GM18511 (cell line): ENCODE data around the gene USP17L30.
"Not testable (repeated sequence)": the region's sequence is repeated elsewhere in the genome, so short reads cannot be mapped to it uniquely, and the experiment has no call there.

Source experiments
- ATAC-seq: cut with Tn5 transposase; IDR thresholded peaks from one replicate; pipeline ENCODE4 v1.9.1; 2021; ENCODE audit warnings: mild to moderate bottlenecking, moderate library complexity; ENCODE audit not compliant: unreplicated experiment

USP17L30 gene

DNA sequence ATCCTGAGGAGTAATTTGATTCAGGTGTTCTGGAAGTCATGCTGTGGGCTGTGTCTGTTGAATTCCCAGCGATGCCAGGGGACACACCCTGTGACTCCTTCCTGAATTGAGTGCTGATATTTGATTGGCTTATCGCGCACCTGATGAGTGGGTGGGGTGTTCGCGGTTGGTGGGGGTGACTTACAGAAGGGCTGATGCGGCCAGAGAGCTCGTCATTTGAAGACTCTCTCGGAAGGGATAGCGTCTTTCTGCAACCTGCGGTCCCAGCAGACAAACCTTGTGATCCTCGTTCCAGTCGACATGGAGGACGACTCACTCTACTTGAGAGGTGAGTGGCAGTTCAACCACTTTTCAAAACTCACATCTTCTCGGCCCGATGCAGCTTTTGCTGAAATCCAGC is at the start of gene USP17L30:
USP17L30 (plus strand) TSS at position 301 of the 400 bp plus-strand sequence; CDS start at position 301, 0 bp downstream.
- not testable (repeated sequence) for ATAC-seq

- ATAC-seq = not testable (repeated sequence)
Measured at GRCh38 chr4:9324191-9324590, 38.7 kb upstream of the USP17L30 start.

- ATAC-seq = not testable (repeated sequence)
Measured at GRCh38 chr4:9324865-9325264, 38.1 kb upstream of the USP17L30 start, which contains the start of gene USP17L24. Gene USP17L24, plus strand, starts transcription at chr4:9325165. Its CDS starts 0 bp downstream, at chr4:9325165.

DNA sequence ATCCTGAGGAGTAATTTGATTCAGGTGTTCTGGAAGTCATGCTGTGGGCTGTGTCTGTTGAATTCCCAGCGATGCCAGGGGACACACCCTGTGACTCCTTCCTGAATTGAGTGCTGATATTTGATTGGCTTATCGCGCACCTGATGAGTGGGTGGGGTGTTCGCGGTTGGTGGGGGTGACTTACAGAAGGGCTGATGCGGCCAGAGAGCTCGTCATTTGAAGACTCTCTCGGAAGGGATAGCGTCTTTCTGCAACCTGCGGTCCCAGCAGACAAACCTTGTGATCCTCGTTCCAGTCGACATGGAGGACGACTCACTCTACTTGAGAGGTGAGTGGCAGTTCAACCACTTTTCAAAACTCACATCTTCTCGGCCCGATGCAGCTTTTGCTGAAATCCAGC is 33.3 kb upstream of the USP17L30 start, which contains the start of gene USP17L25:
USP17L25 (plus strand) TSS at position 301 of the 400 bp plus-strand sequence; CDS start at position 301, 0 bp downstream.
- ATAC-seq = not testable (repeated sequence)

DNA sequence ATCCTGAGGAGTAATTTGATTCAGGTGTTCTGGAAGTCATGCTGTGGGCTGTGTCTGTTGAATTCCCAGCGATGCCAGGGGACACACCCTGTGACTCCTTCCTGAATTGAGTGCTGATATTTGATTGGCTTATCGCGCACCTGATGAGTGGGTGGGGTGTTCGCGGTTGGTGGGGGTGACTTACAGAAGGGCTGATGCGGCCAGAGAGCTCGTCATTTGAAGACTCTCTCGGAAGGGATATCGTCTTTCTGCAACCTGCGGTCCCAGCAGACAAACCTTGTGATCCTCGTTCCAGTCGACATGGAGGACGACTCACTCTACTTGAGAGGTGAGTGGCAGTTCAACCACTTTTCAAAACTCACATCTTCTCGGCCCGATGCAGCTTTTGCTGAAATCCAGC is 28.6 kb upstream of the USP17L30 start, which contains the start of gene USP17L26:
USP17L26 (plus strand) TSS at position 301 of the 400 bp plus-strand sequence; CDS start at position 301, 0 bp downstream.
- not testable (repeated sequence) for ATAC-seq

DNA sequence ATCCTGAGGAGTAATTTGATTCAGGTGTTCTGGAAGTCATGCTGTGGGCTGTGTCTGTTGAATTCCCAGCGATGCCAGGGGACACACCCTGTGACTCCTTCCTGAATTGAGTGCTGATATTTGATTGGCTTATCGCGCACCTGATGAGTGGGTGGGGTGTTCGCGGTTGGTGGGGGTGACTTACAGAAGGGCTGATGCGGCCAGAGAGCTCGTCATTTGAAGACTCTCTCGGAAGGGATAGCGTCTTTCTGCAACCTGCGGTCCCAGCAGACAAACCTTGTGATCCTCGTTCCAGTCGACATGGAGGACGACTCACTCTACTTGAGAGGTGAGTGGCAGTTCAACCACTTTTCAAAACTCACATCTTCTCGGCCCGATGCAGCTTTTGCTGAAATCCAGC is 23.8 kb upstream of the USP17L30 start, which contains the start of gene USP17L5:
USP17L5 (plus strand) TSS at position 301 of the 400 bp plus-strand sequence; CDS start at position 301, 0 bp downstream.
- not testable (repeated sequence) for ATAC-seq

DNA sequence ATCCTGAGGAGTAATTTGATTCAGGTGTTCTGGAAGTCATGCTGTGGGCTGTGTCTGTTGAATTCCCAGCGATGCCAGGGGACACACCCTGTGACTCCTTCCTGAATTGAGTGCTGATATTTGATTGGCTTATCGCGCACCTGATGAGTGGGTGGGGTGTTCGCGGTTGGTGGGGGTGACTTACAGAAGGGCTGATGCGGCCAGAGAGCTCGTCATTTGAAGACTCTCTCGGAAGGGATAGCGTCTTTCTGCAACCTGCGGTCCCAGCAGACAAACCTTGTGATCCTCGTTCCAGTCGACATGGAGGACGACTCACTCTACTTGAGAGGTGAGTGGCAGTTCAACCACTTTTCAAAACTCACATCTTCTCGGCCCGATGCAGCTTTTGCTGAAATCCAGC is 19.1 kb upstream of the USP17L30 start, which contains the start of gene USP17L27:
USP17L27 (plus strand) TSS at position 301 of the 400 bp plus-strand sequence; CDS start at position 301, 0 bp downstream.
- ATAC-seq = not testable (repeated sequence)

DNA sequence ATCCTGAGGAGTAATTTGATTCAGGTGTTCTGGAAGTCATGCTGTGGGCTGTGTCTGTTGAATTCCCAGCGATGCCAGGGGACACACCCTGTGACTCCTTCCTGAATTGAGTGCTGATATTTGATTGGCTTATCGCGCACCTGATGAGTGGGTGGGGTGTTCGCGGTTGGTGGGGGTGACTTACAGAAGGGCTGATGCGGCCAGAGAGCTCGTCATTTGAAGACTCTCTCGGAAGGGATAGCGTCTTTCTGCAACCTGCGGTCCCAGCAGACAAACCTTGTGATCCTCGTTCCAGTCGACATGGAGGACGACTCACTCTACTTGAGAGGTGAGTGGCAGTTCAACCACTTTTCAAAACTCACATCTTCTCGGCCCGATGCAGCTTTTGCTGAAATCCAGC is 14.3 kb upstream of the USP17L30 start, which contains the start of gene USP17L28:
USP17L28 (plus strand) TSS at position 301 of the 400 bp plus-strand sequence; CDS start at position 301, 0 bp downstream.
- not testable (repeated sequence) for ATAC-seq

DNA sequence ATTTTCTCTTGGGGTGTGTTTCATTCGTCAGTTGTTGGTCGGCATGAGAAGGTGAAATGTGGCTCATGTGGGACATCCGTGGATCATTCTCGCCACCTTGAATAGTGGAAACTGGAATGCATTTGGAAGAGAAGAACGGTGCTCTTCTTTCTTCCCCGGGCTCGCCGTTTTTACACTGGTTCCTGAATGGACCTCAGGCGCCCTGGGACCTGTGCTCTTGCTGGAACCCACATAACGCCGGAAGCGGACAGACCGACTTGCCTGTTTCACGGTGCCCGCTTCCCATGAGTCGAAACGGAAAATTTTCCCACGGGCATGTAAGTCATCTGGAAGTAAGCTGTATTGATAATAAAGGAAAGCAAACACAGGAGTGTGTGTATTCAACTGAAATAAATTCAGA is 12.1 kb upstream of the USP17L30 start:
- ATAC-seq = not testable (repeated sequence)

- ATAC-seq = not testable (repeated sequence)
Measured at GRCh38 chr4:9353338-9353737, 9.6 kb upstream of the USP17L30 start, which contains the start of gene USP17L29. Gene USP17L29, plus strand, starts transcription at chr4:9353638. Its CDS starts 0 bp downstream, at chr4:9353638.

GRCh38 chr4:9379881-9380280 is 17.0 kb downstream of the USP17L30 start:
- ATAC-seq = not testable (repeated sequence)

- peak; percentile 51 for ATAC-seq
Measured at GRCh38 chr4:9381012-9381534, 18.1 kb downstream of the USP17L30 start.

GRCh38 chr4:9384126-9384525 is 21.2 kb downstream of the USP17L30 start:
- no peak for ATAC-seq

DNA sequence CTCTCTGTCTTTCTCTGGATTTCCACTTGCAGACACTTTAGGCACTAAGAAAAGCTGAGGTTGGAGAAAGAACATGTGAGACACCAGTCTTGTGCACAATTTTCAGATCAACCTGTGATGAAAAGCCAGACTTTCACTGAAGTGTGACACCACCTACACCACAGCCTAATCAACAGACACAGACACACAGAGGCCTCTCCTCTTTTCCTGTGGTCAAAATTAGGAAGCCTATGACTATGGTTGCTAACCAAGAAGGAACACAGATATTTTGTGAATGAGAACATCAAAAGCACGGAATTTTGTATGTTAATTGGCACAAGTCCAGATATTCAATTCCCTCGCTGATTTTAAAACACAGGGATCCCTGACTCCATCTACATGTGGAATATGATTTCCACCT is 26.1 kb downstream of the USP17L30 start:
- not testable (repeated sequence) for ATAC-seq

DNA sequence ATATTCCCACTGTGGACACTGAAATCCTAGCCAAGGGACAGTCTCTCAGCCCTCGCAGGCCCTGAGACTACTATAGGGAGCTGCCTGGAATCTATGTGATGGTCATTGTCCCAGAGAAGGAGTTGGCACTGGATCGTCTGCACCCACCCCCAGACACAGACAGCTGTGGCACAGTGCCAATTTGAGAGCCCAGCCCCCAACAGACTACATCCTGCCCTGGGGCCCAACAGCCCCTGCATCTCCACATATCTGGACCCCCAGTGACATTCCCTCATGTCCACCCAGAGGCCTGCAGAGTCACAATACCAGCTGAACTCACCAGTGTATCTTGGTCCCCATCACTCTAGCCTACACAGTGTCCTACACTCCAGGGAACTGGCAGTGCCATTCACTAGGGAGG is 42.8 kb downstream of the USP17L30 start:
- not testable (repeated sequence) for ATAC-seq

DNA sequence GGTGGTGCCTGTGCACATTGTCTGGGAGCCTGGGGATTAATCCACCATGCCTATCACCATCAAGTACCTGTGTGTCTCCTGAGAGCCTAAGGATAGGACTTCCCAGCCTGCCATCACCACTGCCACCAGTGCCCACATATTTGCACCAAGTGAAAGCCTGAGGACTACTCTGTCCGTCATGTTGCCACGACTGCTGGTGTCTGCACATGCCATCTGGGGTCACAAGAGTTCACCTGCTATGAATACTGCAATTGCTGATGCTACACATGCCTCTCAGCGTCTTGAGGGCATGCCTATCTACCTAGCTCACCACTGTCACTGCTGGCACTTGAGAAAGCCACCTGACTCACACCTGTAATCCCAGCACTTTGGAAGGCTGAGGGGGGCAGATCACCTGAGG is 43.6 kb downstream of the USP17L30 start:
- not testable (repeated sequence) for ATAC-seq

DNA sequence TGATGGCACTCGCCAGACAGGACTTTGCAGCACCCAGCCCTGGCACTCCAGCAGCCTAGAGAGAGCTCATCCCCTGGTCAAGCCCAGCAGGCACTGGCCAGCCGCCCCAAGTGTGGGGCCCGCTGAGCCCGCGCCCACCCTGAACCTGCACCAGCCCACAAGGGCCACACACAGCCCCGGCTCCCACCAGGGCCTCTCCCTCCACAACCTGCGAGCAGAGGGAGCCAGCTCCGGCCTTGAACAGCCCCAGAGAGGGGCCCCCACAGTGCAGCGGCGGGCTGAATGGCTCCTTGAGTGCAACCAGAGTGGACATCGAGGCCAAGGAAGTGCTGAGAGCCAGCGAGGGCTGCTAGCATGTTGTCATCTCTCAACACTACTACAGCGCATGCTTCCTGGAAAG is 46.9 kb downstream of the USP17L30 start:
- ATAC-seq = no peak
